Activated naive CD8-positive, alpha-beta T cell treated with anti-CD3 and anti-CD28 coated beads, Interleukin-2, amount 10 ng/mL, durations not matched to agents 7 days and 5 days (primary cell): Measurements from ENCODE around the gene C22orf42. TPM values are rescaled to one million over a fixed set of nuclear protein-coding genes. Genes with fewer than 3 reads are reported as not detected.
A peak's percentile ranks its signal among the peaks of the same experiment; 100 is the strongest.
"Not testable (repeated sequence)": the region's sequence is repeated elsewhere in the genome, so short reads cannot be mapped to it uniquely, and the experiment has no call there.

Experiments used
- ATAC-seq: fragments of 150-1000 bp; cut with Tn5 transposase; one replicate; pipeline ENCODE4 v1.10.0; 2021; ENCODE audit warnings: low read depth, moderate library complexity
- POLR2A ChIA-PET: fragments of 350-600 bp; sonication (Branson Sonifier 250); formaldehyde crosslinking; loops from one replicate; lab custom pipeline; 2021; ENCODE audit warnings: antibody characterized with exemption; lab: Charles Lee
- DNase-seq: peaks from one replicate; pipeline ENCODE4 v3.0.0; 2021
- H3K27ac Mint-ChIP-seq: one replicate; pipeline ENCODE4 v1.8.0; 2022; ENCODE audit warnings: mild to moderate bottlenecking, mixed read lengths
- H3K27me3 Mint-ChIP-seq: one replicate; pipeline ENCODE4 v1.8.0; 2022; ENCODE audit warnings: mild to moderate bottlenecking, moderate library complexity, mixed read lengths
- H3K36me3 Mint-ChIP-seq: one replicate; pipeline ENCODE4 v1.8.0; 2021; ENCODE audit warnings: mild to moderate bottlenecking, mixed read lengths
- H3K4me1 Mint-ChIP-seq: one replicate; pipeline ENCODE4 v1.8.0; 2021; ENCODE audit warnings: mixed read lengths
- H3K4me3 Mint-ChIP-seq: one replicate; pipeline ENCODE4 v1.8.0; 2022; ENCODE audit warnings: mild to moderate bottlenecking, moderate library complexity, mixed read lengths
- H3K9me3 Mint-ChIP-seq: one replicate; pipeline ENCODE4 v1.8.0; 2021; ENCODE audit warnings: mixed read lengths
- total RNA-seq, 2 experiments: library from RNA; stranded (reverse); gene quantifications; one replicate each; pipeline ENCODE4 v1.2.3, GENCODE V29; 2021

C22orf42 gene
- total RNA-seq, 2 experiments from 2014 or later: not detected

- peak overlapping the region; percentile 28 for H3K27ac Mint-ChIP-seq
- H3K4me3 Mint-ChIP-seq: no peak overlapping the region
- DNase-seq (no peak), ATAC-seq (no peak)
- peaks cover 17% of the 10 kb centered on the region for H3K4me1 Mint-ChIP-seq
- H3K9me3 Mint-ChIP-seq: no peaks in the 10 kb centered on the region
- peaks cover 36% of the 10 kb centered on the region for H3K27me3 Mint-ChIP-seq
- no peaks in the 10 kb centered on the region for H3K36me3 Mint-ChIP-seq
- POLR2A ChIA-PET: interaction anchor here (0.9 kb wide), 1 partner anchor 274 kb away, joined by 3 read pairs; the partner anchor contains the start of gene FBXO7
Observed at GRCh38 chr22:32200752-32201151, 41.6 kb upstream of the C22orf42 start.

- Mint-ChIP-seq H3K36me3 (no peaks in the 10 kb centered on the region), H3K27me3 (peaks cover 44% of the 10 kb centered on the region), H3K9me3 (no peaks in the 10 kb centered on the region), H3K4me3 (no peak overlapping the region), H3K4me1 (peaks cover 17% of the 10 kb centered on the region), H3K27ac (no peak overlapping the region)
- no peak for DNase-seq
- no peak for ATAC-seq
- POLR2A ChIA-PET: interaction anchor here (0.6 to 0.9 kb wide), 2 partner anchors 275 to 825 kb away, joined by 3 to 4 read pairs; partner anchors contain the start of gene FBXO7
Observed at GRCh38 chr22:32199961-32200360, 40.9 kb upstream of the C22orf42 start.

- no peak for ATAC-seq
Observed at GRCh38 chr22:32199341-32199740, 40.2 kb upstream of the C22orf42 start.

GRCh38 chr22:32197553-32198226 lies 38.6 kb upstream of the C22orf42 start:
- POLR2A ChIA-PET, H3K36me3 Mint-ChIP-seq: not testable (repeated sequence)

More at GRCh38 chr22:32199341-32199740, 40.2 kb upstream of the C22orf42 start:
- peaks cover 14% of the 10 kb centered on the region for H3K4me1 Mint-ChIP-seq
- POLR2A ChIA-PET: interaction anchor here (0.6 kb wide), 1 partner anchor 826 kb away, joined by 4 read pairs; no protein-coding TSS in a partner anchor
- DNase-seq: no peak
- no peaks in the 10 kb centered on the region for H3K36me3 Mint-ChIP-seq
- H3K27ac Mint-ChIP-seq: no peak overlapping the region
- H3K27me3 Mint-ChIP-seq: peaks cover 44% of the 10 kb centered on the region
- H3K9me3 Mint-ChIP-seq: no peaks in the 10 kb centered on the region
- H3K4me3 Mint-ChIP-seq: no peak overlapping the region

GRCh38 chr22:32195900-32196299 lies 36.8 kb upstream of the C22orf42 start:
- H3K4me1 Mint-ChIP-seq, H3K9me3 Mint-ChIP-seq, H3K27ac Mint-ChIP-seq, H3K36me3 Mint-ChIP-seq, POLR2A ChIA-PET, DNase-seq, ATAC-seq, H3K4me3 Mint-ChIP-seq: not testable (repeated sequence)
- peaks cover 34% of the 10 kb centered on the region for H3K27me3 Mint-ChIP-seq

More at GRCh38 chr22:32197553-32198226, 38.6 kb upstream of the C22orf42 start:
- H3K27me3 Mint-ChIP-seq: peaks cover 33% of the 10 kb centered on the region
- H3K4me1 Mint-ChIP-seq, H3K4me3 Mint-ChIP-seq, DNase-seq, H3K27ac Mint-ChIP-seq, H3K9me3 Mint-ChIP-seq, ATAC-seq: not testable (repeated sequence)

- H3K4me3 Mint-ChIP-seq, H3K27ac Mint-ChIP-seq, DNase-seq, H3K36me3 Mint-ChIP-seq, ATAC-seq, H3K9me3 Mint-ChIP-seq, POLR2A ChIA-PET, H3K4me1 Mint-ChIP-seq: not testable (repeated sequence)
- H3K27me3 Mint-ChIP-seq: peaks cover 34% of the 10 kb centered on the region
Observed at GRCh38 chr22:32193346-32193745, 34.2 kb upstream of the C22orf42 start.

- H3K4me3 Mint-ChIP-seq, H3K27ac Mint-ChIP-seq, POLR2A ChIA-PET, H3K36me3 Mint-ChIP-seq, H3K4me1 Mint-ChIP-seq, DNase-seq, ATAC-seq, H3K9me3 Mint-ChIP-seq: not testable (repeated sequence)
- H3K27me3 Mint-ChIP-seq: peaks cover 31% of the 10 kb centered on the region
Observed at GRCh38 chr22:32191021-32191420, 31.9 kb upstream of the C22orf42 start.

GRCh38 chr22:32185821-32186220 lies 26.7 kb upstream of the C22orf42 start:
- ATAC-seq (no peak), DNase-seq (no peak)
- H3K27me3 Mint-ChIP-seq: peaks cover 5% of the 10 kb centered on the region
- H3K36me3 Mint-ChIP-seq: no peaks in the 10 kb centered on the region
- no peak overlapping the region for H3K4me3 Mint-ChIP-seq
- POLR2A ChIA-PET: no interaction called here
- no peak overlapping the region for H3K27ac Mint-ChIP-seq
- no peaks in the 10 kb centered on the region for H3K4me1 Mint-ChIP-seq
- H3K9me3 Mint-ChIP-seq: no peaks in the 10 kb centered on the region

GRCh38 chr22:32183625-32184024 lies 24.5 kb upstream of the C22orf42 start:
- Mint-ChIP-seq H3K9me3 (no peaks in the 10 kb centered on the region), H3K36me3 (no peaks in the 10 kb centered on the region), H3K4me1 (no peaks in the 10 kb centered on the region), H3K27ac (no peak overlapping the region), H3K4me3 (no peak overlapping the region), H3K27me3 (peaks cover 10% of the 10 kb centered on the region)
- POLR2A ChIA-PET: no interaction called here
- no peak for DNase-seq
- ATAC-seq: no peak

- Mint-ChIP-seq H3K27me3 (peaks cover 29% of the 10 kb centered on the region), H3K27ac (no peak overlapping the region), H3K4me1 (no peaks in the 10 kb centered on the region), H3K9me3 (no peaks in the 10 kb centered on the region), H3K36me3 (no peaks in the 10 kb centered on the region), H3K4me3 (no peak overlapping the region)
- POLR2A ChIA-PET: no interaction called here
- ATAC-seq: no peak
- DNase-seq: no peak
Observed at GRCh38 chr22:32181043-32181442, 21.9 kb upstream of the C22orf42 start.

- Mint-ChIP-seq H3K4me1 (no peaks in the 10 kb centered on the region), H3K36me3 (no peaks in the 10 kb centered on the region), H3K27me3 (peaks cover 46% of the 10 kb centered on the region), H3K9me3 (no peaks in the 10 kb centered on the region), H3K27ac (no peak overlapping the region), H3K4me3 (no peak overlapping the region)
- no peak for ATAC-seq
- no peak for DNase-seq
- POLR2A ChIA-PET: no interaction called here
Observed at GRCh38 chr22:32177221-32177765, 18.2 kb upstream of the C22orf42 start.

- no peak overlapping the region for H3K4me3 Mint-ChIP-seq
Observed at GRCh38 chr22:32175683-32176644, 16.9 kb upstream of the C22orf42 start.

GRCh38 chr22:32175115-32175514 lies 16.0 kb upstream of the C22orf42 start:
- POLR2A ChIA-PET: no interaction called here
- no peaks in the 10 kb centered on the region for H3K9me3 Mint-ChIP-seq
- H3K4me1 Mint-ChIP-seq: no peaks in the 10 kb centered on the region
- no peak overlapping the region for H3K4me3 Mint-ChIP-seq
- peaks cover 46% of the 10 kb centered on the region for H3K27me3 Mint-ChIP-seq
- no peak for DNase-seq
- no peak overlapping the region for H3K27ac Mint-ChIP-seq
- no peaks in the 10 kb centered on the region for H3K36me3 Mint-ChIP-seq
- ATAC-seq: no peak

More at GRCh38 chr22:32175683-32176644, 16.9 kb upstream of the C22orf42 start:
- Mint-ChIP-seq H3K36me3 (no peaks in the 10 kb centered on the region), H3K9me3 (no peaks in the 10 kb centered on the region), H3K4me1 (no peaks in the 10 kb centered on the region), H3K27me3 (peaks cover 46% of the 10 kb centered on the region), H3K27ac (no peak overlapping the region)
- ATAC-seq: no peak
- POLR2A ChIA-PET: no interaction called here
- no peak for DNase-seq
